Renal cortical epithelial cell (primary cell): ENCODE measurements around the gene GNPAT. TPM values are rescaled to one million over a fixed set of nuclear protein-coding genes. Genes with fewer than 3 reads are reported as not detected.

ENCODE experiments used
- DNase-seq: peaks from one replicate; pipeline ENCODE4 v3.0.0-alpha.2; 2011; ENCODE audit warnings: low read depth
- total RNA-seq: library from RNA; depleted of rRNA; stranded (reverse); fragments of >200 nt; gene quantifications from 2 replicates; pipeline ENCODE4 v1.2.3, GENCODE V29; 2014

Gene GNPAT
- total RNA-seq, 1 donor from 2014 or later, result 51.7 TPM

- peak; percentile 26 for DNase-seq
Observed at GRCh38 chr1:231242516-231243198, 1.6 kb downstream of the GNPAT start.

- DNase-seq, result no peak
Observed at GRCh38 chr1:231248778-231249177, 7.8 kb downstream of the GNPAT start.

- no peak for DNase-seq
Observed at GRCh38 chr1:231252336-231252735, 11.3 kb downstream of the GNPAT start.

- no peak for DNase-seq
Observed at GRCh38 chr1:231260351-231260750, 19.3 kb downstream of the GNPAT start.

- DNase-seq, result no peak
Observed at GRCh38 chr1:231264642-231265041, 23.6 kb downstream of the GNPAT start.

- DNase-seq, result no peak
Observed at GRCh38 chr1:231265379-231265778, 24.4 kb downstream of the GNPAT start.

- no peak for DNase-seq
Observed at GRCh38 chr1:231266811-231267322, 25.9 kb downstream of the GNPAT start.

GRCh38 chr1:231272173-231272572 lies 31.2 kb downstream of the GNPAT start:
- no peak for DNase-seq

GRCh38 chr1:231272880-231273279 lies 31.9 kb downstream of the GNPAT start:
- peak; percentile 26 for DNase-seq

GRCh38 chr1:231274119-231274825 lies 33.3 kb downstream of the GNPAT start:
- peak; percentile 17 for DNase-seq

- peak; percentile 2 for DNase-seq
Observed at GRCh38 chr1:231278100-231278790, 37.2 kb downstream of the GNPAT start.

- DNase-seq, result peak; percentile 33
Observed at GRCh38 chr1:231279081-231279480, 38.1 kb downstream of the GNPAT start.

GRCh38 chr1:231279683-231280082 lies 38.7 kb downstream of the GNPAT start:
- no peak for DNase-seq

- DNase-seq, result no peak
Observed at GRCh38 chr1:231284441-231284840, 43.4 kb downstream of the GNPAT start.

- no peak for DNase-seq
Observed at GRCh38 chr1:231286603-231287002, 45.6 kb downstream of the GNPAT start.

- no peak for DNase-seq
Observed at GRCh38 chr1:231295938-231296337, 54.9 kb downstream of the GNPAT start.

- DNase-seq, result no peak
Observed at GRCh38 chr1:231301990-231302389, 61.0 kb downstream of the GNPAT start.

GRCh38 chr1:231310391-231310934 lies 69.5 kb downstream of the GNPAT start:
- DNase-seq, result no peak

- no peak for DNase-seq
Observed at GRCh38 chr1:231311720-231312431, 70.9 kb downstream of the GNPAT start.

GRCh38 chr1:231312432-231312788 lies 71.4 kb downstream of the GNPAT start:
- no peak for DNase-seq

GRCh38 chr1:231313661-231314060 lies 72.6 kb downstream of the GNPAT start:
- DNase-seq, result no peak

GRCh38 chr1:231315887-231316286 lies 74.9 kb downstream of the GNPAT start:
- peak; percentile 16 for DNase-seq
